Raji (cell line): ENCODE measurements around the gene RGL1.

ENCODE experiments used
- POLR2A ChIP-seq: IDR thresholded peaks from 2 replicates; pipeline ENCODE4 v1.6.1; 2011; ENCODE audit warnings: low read depth, low read length, control low read depth; ENCODE audit not compliant: insufficient read depth

The RGL1 gene

DNA sequence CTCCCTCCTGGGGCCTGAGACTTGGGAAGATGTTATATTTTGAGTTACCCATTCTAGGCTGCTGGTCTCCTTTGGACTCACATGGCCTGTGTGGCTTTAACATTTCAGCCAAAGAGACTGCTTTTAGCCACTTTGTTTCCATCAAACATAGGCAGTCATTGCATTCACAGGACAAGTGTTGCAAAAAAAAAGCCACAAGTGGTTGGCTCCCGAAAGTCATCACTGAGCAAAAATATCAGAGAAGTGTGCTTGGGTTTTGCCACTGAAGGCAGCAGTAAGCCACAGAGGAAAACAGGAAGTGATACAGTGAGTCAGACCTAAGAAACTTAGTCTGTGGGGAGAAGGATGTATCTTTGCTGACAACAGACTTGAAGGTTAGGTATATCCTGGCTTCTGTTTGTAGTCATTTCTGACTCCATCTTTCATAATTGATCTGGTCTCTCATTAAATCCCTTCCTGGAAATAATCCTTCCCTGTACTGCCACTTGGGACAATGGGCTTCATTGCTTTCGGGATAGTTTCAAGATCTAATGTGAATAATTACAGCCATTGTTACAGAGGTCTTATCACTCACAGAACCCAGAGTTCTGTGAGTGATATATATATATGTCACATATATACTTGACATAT is 151.8 kb downstream of the RGL1 start:
- TF ChIP-seq POLR2A: no peak

GRCh38 chr1:183957216-183957830 is 152.4 kb downstream of the RGL1 start:
- no peak for TF ChIP-seq POLR2A

- TF ChIP-seq POLR2A: no peak
These were observed 154.0 kb downstream of the RGL1 start for GRCh38 chr1:183958958-183959357.

DNA sequence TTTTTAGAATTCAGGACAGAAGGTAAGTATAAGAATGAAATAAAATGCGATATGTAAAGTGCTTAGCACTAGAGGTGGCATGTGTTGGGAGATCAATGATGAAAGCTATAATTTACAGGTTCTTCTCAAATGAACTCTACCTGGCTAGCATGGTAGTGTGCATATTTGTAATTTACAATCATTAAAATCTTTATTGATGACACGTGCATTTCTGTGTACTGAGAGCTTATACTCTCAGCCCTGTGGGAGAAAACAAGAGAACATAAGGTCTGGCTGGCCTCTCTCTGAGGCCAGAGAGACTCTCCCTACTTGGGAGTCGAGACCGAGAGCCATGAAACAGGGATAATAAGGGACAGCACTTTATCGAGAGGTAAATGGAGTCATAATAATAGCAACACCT is 156.2 kb downstream of the RGL1 start:
- TF ChIP-seq POLR2A: no peak

- TF ChIP-seq POLR2A: no peak
These were observed 158.0 kb downstream of the RGL1 start for GRCh38 chr1:183962903-183963302.

- TF ChIP-seq POLR2A: no peak
These were observed 160.8 kb downstream of the RGL1 start for GRCh38 chr1:183965726-183966125.

- no peak for TF ChIP-seq POLR2A
These were observed 161.6 kb downstream of the RGL1 start for GRCh38 chr1:183966487-183966886.

DNA sequence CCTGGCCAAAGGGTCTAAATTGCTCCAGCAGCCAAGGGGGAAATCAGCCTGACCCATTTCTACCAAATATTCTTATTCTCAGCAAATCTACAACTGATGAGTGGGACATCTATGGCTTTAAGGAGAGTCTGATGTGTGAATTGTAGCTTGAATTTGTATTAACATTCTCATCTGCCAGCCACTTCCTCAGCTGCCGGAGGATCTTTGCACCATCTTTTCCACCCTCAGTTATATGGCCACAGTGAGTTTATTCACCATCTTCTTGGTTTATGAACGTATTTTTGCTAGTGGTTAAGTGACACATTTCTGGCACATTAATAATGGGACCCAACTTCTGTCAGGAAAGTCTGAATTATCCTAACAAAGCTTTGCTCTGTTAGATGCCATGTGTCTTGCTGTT is 163.0 kb downstream of the RGL1 start:
- no peak for TF ChIP-seq POLR2A

- no peak for TF ChIP-seq POLR2A
These were observed 163.5 kb downstream of the RGL1 start for GRCh38 chr1:183968386-183968785.

GRCh38 chr1:183970516-183971300 is 165.8 kb downstream of the RGL1 start:
- no peak for TF ChIP-seq POLR2A

DNA sequence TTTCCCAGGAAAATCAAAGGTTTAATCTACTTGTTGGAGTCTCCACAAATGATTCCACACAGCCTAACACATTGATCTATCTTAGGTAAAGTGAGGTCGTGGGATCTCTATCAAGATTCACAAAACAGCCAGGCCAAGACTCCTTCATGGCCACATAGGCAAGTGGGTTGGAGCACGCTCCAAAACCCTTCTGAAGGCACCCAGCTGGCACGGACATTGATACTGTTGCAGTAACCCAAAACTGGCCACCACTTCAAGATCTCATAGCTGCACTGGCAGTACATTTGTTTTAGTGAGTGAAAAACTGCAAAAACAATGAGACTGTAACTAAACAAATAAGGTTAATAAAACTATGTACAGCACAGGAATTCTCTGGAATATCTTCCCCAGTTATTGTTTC is 170.7 kb downstream of the RGL1 start:
- no peak for TF ChIP-seq POLR2A

- no peak for TF ChIP-seq POLR2A
These were observed 172.8 kb downstream of the RGL1 start for GRCh38 chr1:183977717-183978116.
